Glomerular endothelial cell (primary cell): ENCODE results near the gene SLC26A8. TPM values are rescaled to one million over a fixed set of nuclear protein-coding genes. Genes with fewer than 3 reads are reported as not detected.
A peak's percentile ranks its signal among the peaks of the same experiment; 100 is the strongest.
"Not testable (repeated sequence)": the region's sequence is repeated elsewhere in the genome, so short reads cannot be mapped to it uniquely, and the experiment has no call there.

Source experiments
- DNase-seq: peaks from one replicate; pipeline ENCODE4 v3.0.0-alpha.2; 2011; ENCODE audit warnings: low read depth, low spot score; ENCODE audit errors: extremely low read depth
- total RNA-seq: library from RNA; depleted of rRNA; stranded (reverse); fragments of >200 nt; gene quantifications from 2 replicates; pipeline ENCODE4 v1.2.3, GENCODE V29; 2015

SLC26A8 gene
- total RNA-seq, 1 donor from 2014 or later, result not detected

DNA sequence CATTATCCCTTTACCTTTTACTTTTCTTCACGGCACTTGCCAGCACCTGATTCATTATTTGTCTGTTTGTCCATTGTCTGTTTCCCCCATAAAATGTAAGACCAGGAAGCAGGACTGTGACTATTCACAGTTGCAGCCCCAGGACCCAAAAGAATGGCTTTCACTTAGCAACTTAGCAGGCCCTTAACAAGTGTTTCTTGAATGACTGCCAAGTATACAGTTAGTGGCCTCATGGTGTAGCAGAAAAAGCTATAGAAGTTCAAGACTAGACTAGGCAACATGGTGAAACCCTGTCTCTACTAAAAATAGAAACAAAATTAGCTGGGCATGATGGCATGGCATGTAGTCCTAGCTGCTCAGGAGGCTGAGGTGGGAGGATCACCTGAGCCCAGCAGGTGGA is 4.3 kb downstream of the SLC26A8 start:
- DNase-seq, result no peak

DNA sequence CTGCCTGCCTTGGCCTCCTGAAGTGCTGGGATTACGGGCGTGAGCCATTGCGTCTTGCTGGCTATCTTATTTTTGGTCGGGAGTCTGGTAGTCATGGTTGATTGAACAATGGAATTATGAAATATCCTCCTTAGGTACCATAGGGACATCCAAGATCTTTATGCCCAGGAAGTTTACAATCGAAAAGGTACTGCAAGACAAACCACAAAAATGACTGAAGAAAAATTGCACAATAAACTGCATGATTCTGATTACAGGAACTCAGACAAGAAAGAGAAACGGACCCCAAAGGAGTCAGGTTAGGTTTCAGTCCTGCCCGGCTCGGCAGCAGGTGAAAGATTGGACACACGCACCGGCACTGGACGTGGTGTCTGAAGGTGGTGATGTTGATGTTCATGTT is 5.3 kb downstream of the SLC26A8 start:
- DNase-seq, result no peak

DNA sequence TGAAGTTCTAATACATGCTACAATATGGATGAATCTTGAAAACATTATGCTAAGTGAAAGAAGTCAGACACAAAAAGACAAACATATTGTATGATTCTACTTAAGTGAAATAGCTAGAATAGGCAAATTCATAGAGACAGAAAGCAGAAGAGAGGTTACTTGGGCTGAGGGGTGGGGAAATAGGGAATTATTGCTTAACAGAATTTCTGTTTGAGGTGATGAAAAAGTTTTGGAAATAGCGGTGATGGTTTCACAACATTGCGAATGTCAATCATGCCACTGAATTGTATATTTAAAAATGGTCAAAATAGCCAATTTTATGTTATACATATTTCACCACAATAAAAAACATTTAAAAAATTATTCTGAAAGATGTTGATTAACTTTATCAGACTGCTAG is 6.1 kb downstream of the SLC26A8 start:
- DNase-seq, result no peak

DNA sequence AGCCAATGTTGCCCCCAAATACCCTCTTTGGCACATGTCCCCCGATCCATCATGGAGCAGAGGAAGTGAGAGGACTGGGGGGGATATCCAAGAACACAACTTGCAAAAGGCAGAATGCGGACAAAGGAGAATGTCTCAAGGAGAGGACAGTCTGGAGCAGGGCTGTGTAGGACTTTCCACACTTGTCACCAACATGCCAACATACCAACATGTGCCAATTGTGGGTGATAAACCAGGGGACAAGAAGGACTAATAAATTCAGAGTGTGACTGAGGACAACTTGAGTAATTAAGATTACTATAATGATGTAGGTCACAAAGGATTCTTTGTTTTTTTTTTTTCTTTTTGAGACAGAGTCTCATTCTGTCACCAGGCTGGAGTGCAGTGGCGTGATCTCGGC is 8.8 kb downstream of the SLC26A8 start:
- DNase-seq, result no peak

DNA sequence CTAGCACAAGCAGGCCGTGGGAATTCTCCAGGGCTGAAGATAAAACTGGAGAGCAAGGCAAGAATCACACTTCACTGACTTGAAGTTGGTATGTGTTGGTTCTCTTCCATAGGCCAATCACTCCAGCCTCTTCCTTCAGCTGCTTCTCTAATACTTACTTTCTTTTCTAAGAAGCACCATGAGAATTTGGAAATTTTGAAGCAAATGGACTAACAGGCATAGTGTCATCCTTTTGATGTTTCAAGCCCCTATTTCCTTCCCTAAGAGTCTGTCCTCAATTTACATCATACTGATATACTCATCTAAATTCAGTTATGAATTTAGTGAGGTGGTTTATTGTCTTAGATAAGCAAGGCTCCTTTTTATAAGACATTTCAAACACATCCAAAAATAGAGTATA is 24.0 kb downstream of the SLC26A8 start:
- no peak for DNase-seq

DNA sequence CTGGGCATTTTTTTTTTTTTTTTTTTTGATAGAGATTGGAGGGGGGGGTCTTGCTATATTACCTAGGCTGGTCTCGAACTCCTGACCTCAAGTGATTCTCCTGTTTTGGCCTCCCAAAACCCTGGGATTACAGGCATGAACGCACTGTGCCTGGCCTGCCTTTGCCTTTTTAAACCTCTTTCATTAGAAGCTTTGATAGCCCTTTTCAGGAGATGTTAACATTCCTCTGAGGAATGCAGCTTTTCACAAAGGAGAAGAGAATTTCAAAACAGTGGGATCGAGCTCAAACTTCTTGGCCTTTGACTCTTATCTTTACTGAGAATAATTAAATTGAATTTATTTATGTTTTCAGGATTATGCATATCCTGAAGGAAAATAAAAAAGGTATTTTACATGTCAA is 31.3 kb downstream of the SLC26A8 start:
- no peak for DNase-seq

DNA sequence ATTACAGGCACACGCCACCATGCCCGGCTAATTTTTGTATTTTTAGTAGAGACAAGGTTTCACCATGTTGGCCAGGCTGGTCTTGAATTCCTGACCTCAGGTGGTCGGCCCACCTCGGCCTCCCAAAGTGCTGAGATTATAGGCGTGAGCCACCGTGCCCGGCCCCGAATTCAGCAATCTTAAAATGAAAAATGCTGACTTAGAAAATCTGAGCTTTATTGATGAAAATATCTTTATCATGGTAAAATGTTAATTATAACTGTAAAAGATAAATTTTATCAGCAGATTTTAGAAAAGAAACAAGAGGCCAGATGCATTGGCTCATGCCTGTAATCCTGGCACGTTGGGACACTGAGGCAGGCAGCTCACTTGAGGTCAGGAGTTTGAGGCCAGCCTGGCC is 36.4 kb downstream of the SLC26A8 start:
- not testable (repeated sequence) for DNase-seq

DNA sequence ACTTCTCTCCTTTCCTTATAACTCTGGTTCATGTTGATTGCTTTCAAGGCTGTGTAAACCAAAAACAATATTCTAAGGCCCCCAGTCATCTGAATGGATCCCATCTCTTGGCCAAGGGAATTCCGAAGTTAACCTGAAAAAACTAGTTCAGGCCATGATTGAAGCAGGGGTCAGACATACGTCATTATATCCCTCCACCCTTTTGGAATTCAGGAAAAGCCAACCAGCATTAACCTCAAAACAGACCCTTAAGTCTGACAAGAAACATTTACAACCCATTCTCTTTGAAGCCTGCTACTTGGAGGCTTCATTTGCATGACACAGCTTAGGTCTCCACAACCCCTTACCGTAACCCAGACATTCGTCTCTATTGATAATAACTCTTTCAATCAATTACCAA is 39.7 kb downstream of the SLC26A8 start:
- DNase-seq, result no peak

DNA sequence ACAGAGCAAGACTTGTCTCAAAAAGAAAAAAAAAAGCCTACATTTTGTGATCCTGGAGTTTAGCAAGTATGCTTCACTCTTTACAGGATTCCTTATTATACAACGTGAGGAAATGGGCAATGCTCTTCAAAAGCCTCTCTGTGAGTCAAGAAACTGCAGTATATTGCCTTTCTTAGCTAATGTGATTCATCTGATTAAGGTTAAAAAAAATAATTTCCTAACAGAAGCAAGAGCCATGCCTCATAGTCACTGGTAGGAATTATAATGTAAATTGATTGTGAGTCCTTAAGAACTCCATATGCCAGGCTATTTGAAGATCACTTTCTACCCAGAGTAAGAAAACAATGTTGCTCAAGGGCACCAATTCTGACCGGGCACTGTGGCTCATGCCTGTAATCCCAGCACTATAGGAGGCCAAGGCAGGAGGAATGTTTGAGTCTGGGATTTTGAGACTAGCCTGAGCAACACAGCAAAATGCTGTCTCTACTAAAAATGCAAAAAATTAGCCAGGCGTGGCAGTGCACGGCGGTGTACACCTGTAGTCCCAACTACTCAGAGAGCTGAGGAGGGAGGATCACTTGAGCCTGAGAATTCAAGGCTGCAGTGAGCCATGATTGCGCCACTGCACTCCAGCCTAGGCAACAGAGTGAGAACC is 43.3 kb downstream of the SLC26A8 start:
- DNase-seq, result no peak

DNA sequence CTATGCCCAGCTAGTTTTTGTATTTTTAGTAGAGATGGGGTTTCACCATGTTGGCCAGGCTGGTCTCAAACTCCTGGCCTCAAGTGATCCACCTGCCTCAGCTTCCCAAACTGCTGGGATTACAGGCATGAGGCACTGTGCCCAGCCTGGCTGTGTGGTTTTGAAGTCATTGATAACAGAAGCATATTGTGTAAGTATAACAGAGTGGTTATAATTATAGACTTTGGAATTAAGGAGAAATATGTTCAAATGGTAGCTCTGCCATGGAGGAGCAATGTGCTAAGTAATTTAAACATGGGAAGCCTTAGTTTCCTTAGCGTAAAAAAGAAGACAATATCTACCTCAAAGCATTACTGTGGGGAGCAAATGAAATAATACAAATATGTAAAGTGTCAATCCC is 44.3 kb downstream of the SLC26A8 start:
- not testable (repeated sequence) for DNase-seq

DNA sequence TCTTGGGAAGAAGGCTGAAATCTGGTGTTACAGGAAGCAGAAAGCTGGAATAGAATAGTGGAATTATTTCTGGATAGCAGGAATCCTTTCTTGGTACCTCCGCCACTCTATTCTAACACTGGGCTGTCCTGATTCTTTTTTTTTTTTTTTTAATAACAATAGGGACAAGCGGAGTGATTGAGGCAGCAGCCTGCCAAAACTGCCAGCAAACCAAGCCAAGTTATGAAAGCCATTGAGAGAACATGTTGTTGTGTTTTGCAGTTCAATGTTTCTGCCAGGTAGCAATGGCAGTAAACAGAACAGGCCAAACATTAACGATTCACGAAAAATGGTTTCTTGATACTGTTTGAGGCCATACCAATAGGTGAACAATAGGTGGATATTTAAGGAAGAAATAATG is 47.1 kb downstream of the SLC26A8 start:
- DNase-seq, result no peak

DNA sequence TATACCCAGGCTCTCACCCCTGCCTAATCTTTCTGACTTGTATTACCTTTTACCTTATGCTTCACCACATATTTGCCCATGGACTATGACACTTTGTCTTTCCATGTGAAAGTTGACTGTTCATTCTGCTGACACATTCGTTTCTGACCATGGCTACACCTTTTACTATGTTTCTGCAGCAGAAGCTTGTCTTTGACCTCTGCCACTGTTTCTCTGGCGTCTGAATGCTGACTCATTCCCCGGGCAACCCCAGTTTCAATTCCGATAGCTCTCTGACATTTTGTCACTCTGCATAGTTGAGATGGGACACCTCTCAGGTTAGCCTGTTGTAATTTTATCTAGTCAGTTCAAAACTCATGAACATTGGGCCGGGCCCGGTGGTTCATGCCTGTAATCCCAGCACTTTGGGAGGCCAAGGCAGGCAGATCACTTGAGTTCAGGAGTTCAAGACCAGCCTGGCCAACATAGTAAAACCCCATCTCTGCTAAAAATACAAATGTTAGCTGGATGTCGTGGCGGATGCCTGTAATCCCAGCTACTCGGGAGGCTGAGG is 50.7 kb downstream of the SLC26A8 start:
- no peak for DNase-seq

DNA sequence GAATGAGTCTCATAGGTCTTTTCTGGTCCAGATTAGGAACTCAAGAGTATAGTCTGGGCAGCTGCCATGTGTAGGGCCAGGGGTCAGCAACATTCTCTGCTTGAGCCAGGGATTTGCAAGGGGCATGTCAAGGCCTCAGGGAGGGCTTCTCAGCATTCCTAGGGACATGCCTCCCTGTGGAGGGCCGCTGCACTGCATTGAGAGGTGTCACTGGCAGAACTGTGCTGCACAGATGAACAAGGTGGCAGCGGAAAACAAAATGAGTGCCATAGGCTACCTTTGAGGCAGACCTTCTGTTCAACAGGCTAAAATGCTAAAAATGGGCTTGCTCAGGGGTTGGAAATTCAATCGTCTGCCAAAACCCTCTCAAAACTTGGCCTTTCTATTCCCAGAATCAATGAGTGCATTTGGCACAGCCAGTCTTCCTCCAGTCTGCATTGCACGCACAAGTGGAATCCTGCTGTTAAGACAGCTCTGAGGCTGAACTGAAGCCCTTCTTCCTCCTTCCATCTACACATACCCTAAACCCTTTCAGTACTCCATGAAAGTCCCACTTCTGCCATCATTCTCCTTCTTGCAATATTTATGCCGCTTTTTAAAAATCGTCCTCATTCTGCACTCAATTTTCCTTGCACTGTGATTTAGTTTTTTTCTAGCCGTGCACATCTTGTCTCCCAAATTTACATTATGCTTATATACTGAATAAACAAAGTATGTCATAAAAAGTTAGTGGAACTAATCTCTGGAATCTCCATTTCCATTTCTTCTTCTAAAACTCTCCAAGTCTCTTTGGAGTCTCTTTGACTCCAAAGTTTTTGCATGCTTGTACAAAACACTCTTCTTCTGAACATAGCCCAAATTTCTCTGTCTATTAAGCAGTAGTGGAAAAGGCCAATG is 51.7 kb downstream of the SLC26A8 start:
- DNase-seq, result no peak

DNA sequence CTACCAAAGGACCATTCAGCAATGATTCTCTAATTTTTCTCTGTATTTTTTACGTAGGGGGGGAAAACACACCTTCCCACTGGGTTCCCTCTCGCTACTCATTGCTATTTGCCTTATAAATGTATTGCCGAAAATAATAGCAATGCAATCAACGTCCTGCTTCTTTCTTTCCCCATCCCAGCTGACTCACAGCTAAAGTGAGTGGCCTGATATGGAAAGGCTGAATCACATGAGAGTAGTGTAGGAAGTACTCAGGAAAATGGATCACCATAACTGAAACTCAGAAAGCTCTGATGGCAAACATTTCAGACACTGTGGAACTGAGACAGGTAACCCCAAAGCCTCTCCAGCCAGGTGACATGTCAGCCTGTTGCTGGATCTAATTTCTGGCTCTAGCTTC is 54.3 kb downstream of the SLC26A8 start:
- peak; percentile 34 for DNase-seq

DNA sequence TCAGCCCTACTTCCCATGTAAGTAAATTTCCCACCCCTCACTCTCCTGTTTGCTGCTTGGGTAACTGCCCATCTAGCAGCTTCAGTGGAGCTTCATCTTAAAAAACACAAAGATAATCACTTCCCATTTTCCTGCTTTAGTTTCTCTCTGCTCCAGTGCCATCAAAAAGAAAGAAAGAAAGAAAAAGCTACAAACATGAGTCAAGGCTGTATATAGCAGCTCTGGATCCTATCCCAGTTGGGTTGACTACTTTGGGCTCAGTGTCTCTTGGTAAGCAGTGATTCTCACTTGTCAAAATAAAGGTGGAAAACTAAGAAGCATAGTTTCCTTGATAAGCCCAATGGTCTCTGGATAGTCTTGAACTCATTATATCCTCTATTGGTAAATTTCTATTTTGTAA is 54.8 kb downstream of the SLC26A8 start:
- DNase-seq, result no peak

DNA sequence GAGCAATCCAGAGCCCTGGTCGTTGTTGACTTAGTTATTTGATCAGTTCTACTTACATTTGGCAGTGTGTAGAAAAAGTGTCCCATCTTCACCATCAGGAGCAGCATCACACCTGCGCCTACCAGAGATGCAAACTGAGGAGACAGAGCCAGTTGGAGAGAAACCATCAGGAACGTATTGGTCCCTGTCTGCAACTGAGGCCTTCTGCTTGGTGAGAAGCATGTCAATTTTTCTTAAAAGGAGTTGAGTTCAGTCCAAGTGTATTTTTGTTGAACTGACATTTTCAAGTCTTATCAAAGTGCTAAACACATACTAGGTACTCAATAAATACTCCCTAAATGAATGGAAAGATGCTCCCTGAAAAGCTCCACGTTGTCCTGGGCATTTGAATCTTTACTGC is 55.6 kb downstream of the SLC26A8 start:
- DNase-seq, result no peak

DNA sequence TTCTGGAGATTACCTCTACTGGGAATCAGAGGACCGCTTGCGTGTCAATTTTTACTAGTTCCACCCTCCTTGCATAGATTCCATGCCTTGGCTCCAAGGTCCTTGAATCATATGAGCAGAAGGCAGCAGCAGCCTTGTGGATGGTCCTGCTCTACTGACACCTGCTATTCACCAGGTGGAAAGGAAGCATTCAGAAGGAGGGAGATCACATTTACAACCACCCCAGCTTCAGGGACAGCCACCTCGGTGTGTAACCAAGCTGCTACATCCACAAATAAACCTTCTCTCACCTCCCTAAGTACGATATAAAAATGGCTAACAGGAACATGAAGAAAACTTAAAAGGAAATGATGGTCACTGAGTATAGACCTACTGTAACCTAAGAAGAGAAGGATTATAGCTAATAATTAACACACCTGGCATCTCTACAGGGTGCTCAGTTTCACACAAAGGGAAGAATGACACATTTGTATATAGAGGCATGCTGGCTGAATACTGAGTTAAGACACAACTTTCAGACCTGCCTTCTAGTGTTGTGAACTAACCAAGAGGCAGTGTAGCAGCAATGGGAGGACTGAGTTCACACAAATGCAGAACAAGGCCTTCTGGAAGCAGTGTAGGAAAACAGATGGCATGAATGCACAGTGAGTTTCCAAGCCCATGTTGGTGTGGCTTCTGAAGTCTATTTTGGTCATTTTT is 57.2 kb downstream of the SLC26A8 start:
- no peak for DNase-seq

DNA sequence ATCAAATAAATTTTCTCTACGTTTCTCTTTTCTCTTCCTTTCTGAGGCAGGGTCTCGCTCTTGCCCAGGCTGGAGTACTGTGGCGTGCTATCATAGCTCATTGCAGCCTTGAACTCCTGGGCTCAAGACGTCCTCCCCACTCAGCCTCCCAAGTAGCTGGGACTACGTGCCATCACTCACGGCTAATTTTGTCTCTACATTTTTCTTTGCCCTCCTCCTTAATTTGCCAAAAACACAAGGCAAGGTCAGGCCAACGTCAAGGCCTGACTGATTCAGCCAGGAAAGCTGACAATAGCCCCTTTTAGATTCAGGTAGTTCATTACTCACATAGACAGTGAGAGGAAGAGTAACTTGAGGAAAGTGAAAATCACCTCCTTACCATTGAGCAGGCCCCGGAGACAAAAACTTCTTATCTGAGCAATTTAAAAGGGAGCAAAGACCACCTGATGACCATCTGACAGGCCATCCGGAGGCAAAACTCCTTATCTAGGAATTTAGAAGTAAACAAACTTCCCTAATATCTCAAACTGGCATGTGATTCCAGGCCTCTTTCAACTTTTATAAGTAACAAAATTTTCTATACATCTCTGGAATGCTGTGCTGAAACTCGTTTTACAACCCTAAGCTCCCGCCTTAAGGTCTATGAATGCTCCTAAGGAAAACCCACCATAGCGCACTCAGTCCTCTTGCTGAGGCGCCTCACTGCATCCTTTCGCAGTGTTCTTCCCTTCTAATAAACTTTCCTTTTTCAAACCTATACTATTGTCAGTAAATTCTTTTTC is 61.5 kb downstream of the SLC26A8 start:
- DNase-seq, result no peak

DNA sequence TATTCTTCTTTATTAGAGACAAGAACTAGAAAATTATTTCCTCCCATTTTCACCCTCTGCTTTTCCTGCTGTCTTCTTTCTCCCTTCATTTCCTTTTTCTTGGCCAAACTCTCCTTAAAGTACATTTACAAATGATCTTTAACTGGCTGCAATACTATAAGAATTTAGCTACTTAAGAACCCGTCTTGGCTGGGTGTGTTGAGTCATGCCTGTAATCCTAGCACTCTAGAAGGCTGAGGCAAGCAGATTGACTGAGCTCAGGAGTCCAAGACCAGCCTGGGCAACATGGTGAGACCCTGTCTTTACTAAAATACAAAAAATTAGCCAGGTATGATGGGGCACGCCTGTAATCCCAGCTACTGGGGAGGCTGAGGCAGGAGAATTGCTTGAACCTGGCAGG is 64.3 kb downstream of the SLC26A8 start:
- no peak for DNase-seq

DNA sequence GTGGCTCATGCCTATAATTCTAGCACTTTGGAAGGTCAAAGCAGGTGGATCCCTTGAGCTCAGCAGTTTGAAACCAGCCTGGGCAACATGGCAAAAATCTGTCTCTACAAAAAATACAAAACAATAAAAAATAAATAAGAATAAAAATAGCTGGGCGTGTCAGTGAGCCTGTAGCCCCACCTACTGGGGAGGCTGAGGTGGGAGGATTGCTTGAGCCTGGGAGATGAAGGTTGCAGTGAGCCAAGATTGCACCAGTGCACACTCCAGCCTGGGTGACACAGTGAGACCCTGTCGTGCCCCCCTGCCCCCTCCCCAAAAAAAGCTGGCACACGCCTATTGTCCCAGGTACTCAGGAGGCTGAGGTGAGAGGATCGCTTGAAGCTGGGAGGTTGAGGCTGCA is 68.5 kb downstream of the SLC26A8 start:
- DNase-seq, result no peak

DNA sequence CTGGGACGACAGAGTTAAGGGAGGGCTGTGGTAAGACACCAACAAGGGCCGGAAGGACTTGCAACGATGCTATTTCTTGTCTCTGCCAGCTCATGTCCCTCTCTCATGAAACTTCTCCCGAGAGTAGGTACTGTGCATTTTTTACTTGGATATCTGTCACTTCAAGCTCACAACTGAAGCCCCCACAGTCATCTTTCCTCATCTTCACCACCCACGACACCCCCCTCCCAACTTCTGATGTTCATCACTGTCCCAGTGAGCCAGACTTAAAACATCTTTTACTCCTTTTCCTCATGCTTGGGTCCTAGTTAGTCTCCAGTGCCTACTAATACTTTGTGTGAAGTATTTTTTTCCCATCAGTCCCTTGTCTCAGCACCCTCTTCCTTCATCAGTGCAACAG is 68.9 kb downstream of the SLC26A8 start:
- no peak for DNase-seq
